NCI-H1436 treated with DMSO at 0.1 percent for 48 hours (cell line): ENCODE results near the gene PHF21A.
"Not testable (repeated sequence)": the region's sequence is repeated elsewhere in the genome, so short reads cannot be mapped to it uniquely, and the experiment has no call there.

Experiments
- DNase-seq: peaks from one replicate; lab custom pipeline; 2025; lab: John Stamatoyannopoulos, UW

Gene PHF21A

DNA sequence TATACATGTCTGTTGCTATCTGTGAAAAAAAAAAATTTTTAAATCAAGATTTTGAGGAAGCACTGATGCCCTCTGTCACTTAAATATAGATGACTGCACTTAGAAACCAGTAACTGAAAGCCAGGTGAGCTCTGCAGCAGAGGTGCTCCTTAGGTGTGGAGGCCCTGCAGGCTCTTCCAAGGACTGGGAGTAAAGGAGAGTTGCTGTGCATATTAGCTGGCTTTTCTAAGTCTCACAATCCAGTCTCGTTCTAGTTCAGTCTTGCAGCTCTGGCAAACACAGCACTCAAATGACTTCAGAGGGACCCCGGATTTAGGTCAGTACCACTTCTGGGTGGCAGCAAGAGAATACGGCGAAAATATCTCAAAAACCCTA lies 137.8 kb downstream of the PHF21A start:
- no peak for DNase-seq

GRCh38 chr11:45982656-45983470 lies 138.4 kb downstream of the PHF21A start:
- no peak for DNase-seq

DNA sequence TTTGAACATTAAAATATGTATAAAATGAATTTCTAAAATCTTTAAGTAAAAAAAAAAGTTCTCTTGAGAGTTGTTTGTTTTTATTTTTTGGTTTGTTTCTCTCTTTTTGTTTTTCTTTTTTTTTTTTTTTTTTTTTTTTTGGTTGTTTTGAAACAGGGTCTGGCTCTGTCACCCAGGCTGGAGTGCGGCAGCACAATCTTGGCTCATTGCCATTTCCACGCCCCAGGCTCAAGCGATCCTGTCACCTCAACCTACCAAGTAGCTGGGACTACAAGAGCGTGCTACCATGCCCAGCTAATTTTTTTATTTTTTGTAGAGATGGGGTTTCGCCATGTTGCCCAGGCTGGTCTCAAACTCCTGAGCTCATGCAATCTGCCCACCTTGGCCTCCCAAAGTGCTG lies 139.4 kb downstream of the PHF21A start:
- DNase-seq = not testable (repeated sequence)

DNA sequence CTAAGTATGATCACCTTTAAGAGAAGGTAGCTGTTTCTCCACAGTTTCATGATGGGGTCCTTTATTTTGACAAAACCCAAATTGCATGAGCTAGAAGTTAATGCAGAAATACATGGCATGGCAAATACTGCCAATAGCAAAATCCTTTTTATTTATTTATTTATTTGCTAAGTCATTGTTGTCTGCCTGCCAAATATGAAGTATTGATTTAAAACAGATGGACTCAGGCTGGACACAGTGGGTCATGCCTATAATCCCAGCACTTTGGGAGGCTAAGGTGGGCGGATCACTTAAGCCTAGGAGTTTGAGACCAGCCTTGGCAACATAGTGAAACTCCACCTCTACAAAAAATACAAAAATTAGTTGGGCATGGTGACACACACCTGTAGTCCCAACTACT lies 146.4 kb downstream of the PHF21A start:
- no peak for DNase-seq

GRCh38 chr11:45973601-45974000 lies 147.7 kb downstream of the PHF21A start:
- no peak for DNase-seq

- no peak for DNase-seq
Observed at GRCh38 chr11:45968901-45969300, 152.4 kb downstream of the PHF21A start.

DNA sequence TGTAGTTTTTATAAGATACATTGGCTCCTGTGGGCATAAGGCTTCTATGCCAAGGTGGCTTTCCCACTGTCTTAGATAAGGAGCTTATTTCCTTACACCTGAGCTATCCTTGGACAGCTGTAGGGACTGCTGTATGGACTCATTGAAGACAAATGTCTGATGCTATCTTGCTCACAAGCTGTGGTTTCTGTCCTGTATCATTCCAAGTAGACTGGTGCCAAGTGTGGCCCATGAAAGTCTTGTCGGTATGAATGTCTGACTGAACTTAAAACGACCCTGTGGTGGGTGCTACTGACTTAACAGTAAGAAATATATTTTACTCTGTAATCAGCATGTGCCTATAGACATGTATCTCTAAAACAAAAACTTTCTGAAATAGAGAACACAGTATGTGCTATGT lies 153.7 kb downstream of the PHF21A start:
- no peak for DNase-seq

DNA sequence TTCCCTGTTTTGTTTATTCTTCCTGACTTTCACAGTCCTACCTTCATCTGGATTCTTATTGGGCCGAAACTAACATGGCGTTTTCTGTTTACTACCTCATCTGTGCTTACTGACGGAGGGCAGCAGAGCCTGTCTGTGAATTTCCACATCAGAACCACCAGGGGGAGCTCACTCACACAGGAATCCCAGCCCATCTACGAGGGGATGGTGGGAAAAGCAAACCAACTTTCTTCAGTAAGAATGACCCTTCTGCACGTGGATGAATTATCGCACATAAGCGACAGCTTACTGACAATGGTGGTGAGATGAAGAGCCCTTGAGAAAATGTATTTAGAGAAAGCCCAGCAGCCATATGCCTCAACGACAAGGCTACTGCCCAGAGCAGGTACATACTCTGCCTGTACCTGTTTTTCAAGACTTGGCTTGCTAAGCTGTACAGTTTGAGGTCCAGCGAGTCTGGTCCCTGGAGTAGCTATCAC lies 156.3 kb downstream of the PHF21A start:
- no peak for DNase-seq

DNA sequence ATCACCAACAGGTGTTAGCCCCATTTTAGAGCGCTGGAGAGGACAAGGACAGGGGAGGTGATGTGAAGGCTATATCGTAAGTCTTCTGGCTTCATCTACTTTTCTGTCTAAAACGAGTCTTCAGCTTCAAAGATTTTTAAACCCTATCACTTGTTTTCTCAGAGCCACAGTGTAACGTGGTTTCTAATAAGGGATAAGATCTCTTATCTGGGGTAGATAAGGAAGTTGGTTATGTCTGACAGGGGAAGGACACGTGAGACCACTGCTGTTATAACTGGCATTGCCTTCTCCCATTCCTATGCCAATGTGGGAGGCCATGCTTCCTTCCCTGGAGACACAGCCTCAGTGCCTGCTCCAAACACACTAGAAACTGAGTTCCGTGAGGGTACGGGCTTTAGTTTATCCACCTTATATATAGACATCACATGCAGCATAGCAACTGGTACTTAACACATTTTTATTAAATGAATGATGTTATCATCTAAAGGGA lies 159.5 kb downstream of the PHF21A start:
- no peak for DNase-seq

DNA sequence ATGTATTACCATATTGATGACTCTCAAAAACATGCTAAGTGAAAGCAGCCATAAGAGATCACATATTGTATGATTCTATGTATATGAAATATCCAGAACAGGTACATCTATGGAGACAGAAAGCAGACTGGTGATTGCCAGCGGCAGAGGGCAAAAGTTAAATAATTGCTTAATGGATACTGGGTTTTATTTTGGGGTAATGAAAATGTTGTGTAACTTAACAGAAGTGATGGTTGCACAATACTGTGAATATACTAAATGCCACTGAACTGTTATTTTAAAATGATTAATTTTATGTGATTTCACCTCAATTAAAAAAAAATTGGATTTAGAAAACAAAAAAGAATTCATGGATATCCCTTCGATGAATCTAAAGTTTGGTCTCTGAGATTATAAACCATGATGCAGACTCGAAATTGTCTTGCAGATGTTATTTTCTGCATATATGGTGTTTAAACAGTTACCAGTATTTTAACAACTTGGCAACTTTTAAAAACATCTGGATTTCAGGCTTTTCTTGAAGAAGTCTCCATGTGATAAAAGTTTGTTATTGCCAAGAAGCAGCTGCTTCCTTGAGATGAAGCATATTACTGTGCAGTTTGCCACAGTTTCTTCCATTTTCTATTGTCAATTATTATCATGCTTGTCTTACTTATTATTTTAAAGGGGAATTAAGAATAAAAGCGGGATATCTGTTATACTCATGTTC lies 160.7 kb downstream of the PHF21A start:
- DNase-seq = no peak

GRCh38 chr11:45959851-45960250 lies 161.4 kb downstream of the PHF21A start:
- no peak for DNase-seq

- DNase-seq = no peak
Observed at GRCh38 chr11:45949992-45950407, 171.3 kb downstream of the PHF21A start.

DNA sequence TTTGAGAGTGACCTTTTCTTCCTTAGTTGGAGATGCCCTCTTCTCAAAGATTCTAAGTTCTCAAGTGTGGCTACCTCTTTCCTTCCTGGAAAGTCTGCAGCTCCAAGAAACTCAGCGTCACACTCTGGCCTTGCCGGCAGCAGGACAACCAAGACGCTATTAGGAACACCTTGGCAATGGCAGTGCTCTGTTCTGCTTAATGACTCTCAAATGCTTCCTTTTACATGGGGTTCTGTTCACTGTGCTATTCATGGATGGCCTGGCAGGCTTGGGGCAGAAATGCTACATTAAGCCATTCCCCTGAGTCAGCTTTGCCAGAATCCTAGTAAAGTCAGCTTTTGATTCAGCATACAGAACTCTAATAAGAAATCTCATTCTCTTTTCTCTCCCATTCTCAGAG lies 172.9 kb downstream of the PHF21A start:
- DNase-seq = no peak

- DNase-seq = no peak
Observed at GRCh38 chr11:45947885-45948284, 173.4 kb downstream of the PHF21A start.

- DNase-seq = no peak
Observed at GRCh38 chr11:45945397-45945999, 175.8 kb downstream of the PHF21A start.

- DNase-seq = no peak
Observed at GRCh38 chr11:45942381-45942780, 178.9 kb downstream of the PHF21A start.

- DNase-seq = no peak
Observed at GRCh38 chr11:45941285-45941684, 180.0 kb downstream of the PHF21A start.

DNA sequence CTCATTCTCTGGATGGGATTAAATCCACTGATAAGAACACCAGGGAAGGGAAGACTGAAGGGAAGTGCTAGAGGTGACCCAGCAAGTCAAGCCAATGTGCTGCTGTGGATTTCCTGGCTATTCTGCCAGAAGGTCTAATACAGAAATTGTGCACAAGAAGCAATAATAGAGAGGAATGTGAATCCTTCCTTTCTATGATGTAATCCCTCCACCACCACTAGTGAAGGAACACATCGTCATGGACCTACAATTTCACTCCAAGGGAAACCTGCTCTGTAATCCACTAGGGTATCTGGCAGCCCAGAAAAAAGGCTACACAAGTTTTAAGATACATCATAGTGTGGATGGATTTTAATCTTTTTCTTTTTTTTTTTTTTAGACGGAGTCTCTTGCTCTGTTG lies 181.4 kb downstream of the PHF21A start:
- DNase-seq = no peak

GRCh38 chr11:45937916-45938315 lies 183.3 kb downstream of the PHF21A start:
- no peak for DNase-seq

DNA sequence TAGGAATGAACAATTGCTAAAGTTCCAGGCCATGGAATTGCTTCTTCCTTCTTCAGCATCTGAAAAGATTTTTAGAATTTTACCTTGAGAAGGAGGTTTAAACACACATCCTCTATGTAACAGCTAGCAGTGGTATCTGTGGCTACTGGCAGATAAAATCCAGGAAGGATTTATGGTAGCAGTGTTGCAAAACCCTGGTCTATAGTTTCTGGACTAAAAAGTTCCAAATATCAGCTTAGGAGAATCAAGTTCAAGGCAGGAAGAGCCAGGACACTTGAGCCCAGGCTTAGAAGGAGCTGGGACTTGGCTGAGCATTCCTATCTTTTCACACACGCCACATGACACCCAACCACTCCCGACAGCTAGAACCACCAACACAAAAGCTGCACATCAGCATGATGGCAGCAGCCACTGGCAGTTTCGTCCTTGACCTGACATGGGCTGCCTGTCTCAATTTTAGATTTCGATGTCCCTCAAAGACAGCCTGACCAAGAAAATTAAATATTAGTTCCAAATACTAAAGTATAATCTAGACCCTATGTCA lies 184.7 kb downstream of the PHF21A start:
- no peak for DNase-seq

GRCh38 chr11:45935349-45936064 lies 185.7 kb downstream of the PHF21A start:
- no peak for DNase-seq
